Activated T-cell treated with anti-CD3 and anti-CD28 coated beads for 24 hours (primary cell): Measurements from ENCODE around the gene MED17.

Experiments
- DNase-seq: peaks from one replicate; pipeline ENCODE4 v3.0.0-alpha.2; 2020; ENCODE audit warnings: low read depth

Gene MED17

DNA sequence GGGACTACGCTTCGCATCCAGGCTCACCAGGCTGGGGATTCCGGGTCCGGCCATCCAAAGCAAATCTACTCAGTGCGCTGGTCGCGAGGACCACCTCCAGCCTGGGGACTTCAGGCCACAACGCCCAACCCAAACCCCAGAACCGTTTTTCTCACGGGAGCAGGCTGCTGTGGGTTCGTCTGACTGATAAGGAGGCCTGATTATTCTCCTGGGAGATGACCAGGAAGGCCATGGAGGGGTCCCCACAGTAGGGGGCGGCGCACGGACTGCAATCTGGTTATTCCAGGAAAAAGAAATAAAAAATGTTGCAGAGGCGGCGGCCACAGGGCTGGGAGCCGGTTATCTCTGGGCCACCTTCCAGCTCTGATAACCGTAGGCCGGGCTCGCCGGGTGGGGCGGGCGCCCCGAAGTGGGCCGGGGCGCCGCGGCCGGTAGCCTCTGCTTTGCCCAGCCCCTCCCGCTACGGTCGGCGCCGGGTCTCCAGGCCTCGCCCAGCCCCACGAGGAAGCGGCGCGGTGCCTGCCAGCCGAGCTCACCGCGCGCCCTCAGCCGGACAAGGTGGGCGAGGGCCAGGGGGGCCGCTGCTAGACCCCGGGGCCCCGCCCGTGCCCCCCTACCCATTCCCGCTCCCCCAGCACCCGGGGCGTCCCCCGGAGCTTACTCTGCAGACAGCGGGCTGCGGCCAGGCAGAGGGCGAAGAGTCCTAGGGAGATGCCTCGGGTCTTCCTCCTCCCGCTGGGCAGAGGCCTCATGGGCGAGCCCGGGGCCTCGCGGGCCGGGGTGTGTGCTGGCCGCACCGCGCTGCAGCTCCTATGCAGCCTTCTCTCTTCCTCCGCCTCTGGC is 65.9 kb downstream of the MED17 start:
- DNase-seq = no peak

- DNase-seq = no peak
Observed at GRCh38 chr11:93850594-93851018, 66.5 kb downstream of the MED17 start, which contains the start of gene VSTM5. VSTM5 (minus strand) TSS chr11:93850618; CDS start chr11:93850502, 116 bp downstream.

DNA sequence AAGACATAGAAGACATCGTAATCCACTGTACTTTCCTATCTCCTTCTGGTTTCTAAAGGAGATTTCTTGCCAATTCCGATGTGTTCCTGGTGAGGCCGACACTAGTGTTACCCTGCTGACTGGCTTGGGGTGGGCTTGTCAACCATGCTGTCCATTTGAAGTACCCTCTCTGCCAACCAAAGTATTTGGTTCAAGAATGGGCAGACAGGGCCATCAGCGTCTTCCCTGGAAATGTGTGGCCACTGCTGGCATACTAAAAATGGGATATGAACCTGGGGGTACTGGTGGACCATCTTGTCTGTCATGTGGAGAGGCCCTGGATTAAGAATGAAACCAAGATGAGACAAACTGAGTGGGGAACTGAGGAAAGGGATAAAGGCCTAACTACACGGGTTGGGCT is 68.2 kb downstream of the MED17 start:
- no peak for DNase-seq

DNA sequence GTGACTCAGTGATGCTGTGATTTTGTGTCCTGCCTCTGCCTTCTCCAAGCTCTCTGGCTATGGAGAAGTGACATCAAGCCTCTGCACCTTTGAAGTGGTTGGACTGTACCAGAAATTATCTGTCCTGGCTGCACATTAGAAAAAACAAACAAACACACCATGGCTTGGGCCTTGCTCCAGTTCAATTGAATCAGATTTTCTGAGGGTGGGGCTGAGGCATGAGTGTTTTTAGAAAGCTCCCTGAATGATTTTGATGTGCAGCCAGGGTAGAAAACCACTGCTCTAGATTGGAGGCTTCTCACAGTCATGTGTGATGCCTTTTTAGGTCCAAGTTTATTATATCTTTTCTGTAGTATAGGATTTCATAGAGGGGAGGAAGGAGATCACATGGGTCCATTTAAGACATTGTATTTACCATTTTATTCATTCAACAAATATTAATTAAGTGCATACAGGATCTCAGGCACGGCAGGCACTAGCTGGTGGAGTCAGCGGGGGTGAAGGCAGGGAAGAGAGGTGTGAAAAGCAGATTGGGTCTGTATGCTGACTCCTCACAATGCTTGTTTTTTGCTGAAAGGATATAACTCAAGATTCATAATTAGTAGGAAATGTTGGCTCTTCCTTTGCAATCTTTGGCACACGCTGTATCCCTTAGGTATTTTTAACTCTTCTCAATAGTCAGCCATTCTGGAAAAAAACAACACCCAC is 73.5 kb downstream of the MED17 start:
- DNase-seq = no peak

DNA sequence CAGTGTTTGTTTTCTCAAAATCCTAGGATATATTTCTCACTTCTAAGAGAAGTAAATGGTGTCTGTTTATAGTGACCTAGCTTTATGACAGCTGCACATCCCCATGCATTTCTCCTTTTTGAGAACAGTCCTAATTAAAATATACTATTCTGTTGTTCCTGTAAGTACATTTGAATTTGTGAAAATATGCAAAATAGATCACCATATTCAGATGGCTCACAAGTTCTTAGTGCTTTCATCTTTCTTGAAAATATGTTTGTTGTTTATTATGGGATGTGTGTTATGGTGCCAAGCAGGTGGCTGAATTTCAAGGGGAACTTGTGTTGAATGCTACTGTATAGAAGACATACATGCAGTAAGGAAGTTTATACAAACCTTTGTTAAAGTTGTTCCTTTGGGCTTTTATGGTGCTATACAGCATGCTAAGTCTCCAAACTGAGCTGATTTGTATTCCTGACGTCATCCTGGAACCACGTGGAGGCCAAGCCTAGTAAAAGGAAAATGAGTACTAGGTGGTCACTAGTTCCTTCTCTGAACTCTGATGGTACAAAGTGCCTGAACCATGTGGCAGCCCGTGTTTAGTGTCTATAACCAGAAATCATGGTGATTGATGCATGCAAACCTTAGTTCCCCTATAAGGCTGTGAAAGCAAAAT is 74.2 kb downstream of the MED17 start:
- DNase-seq = no peak

DNA sequence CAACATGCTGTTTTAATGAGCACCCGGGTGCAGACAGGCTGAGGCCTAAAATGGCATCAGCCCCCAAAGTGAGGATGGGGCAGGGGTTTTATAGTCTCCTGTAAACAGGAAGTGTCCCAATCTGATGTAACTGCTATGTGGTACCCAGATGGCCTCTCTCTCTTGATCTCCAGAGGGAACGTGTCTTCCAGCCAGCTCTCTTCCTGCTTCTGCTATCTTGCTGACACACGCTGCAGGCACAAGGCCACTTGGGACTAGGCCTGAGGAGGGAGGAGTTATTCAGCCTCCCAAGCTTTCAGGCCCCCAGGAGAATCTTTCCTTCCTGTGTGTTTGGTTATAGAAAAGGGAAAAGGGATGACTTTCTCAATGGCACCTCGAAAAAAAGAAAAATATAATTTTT is 77.7 kb downstream of the MED17 start:
- DNase-seq = no peak
